Neural progenitor cell (in vitro differentiated cells): Measurements from ENCODE around the gene GOLT1B.

ENCODE experiments used
- CTCF ChIP-seq: fragments of 200-600 bp; sonication (generic); IDR thresholded peaks from 2 replicates; pipeline ENCODE4 v1.5.1; 2017; ENCODE audit warnings: antibody characterized with exemption, mild to moderate bottlenecking
- EZH2 ChIP-seq: fragments of 200-600 bp; sonication (generic); IDR thresholded peaks from 2 replicates; pipeline ENCODE4 v1.6.1; 2017; ENCODE audit warnings: antibody characterized with exemption, mild to moderate bottlenecking, moderate library complexity
- EZH2phosphoT487 ChIP-seq: fragments of 200-600 bp; sonication (generic); IDR thresholded peaks from 2 replicates; pipeline ENCODE4 v1.6.1; 2017; ENCODE audit warnings: antibody characterized with exemption

- TF ChIP-seq EZH2 (no peak), EZH2phosphoT487 (no peak), CTCF (no peak)
Observed at GRCh38 chr12:21453312-21453852, 48.2 kb upstream of the GOLT1B start.
